ENCODE data around the gene NHP2. TPM values are rescaled to one million over a fixed set of nuclear protein-coding genes. Genes with fewer than 3 reads are reported as not detected.

NHP2 gene
- total and polyA plus RNA-seq, 4 donors, result 64.7 to 199 (median 132) TPM

DNA sequence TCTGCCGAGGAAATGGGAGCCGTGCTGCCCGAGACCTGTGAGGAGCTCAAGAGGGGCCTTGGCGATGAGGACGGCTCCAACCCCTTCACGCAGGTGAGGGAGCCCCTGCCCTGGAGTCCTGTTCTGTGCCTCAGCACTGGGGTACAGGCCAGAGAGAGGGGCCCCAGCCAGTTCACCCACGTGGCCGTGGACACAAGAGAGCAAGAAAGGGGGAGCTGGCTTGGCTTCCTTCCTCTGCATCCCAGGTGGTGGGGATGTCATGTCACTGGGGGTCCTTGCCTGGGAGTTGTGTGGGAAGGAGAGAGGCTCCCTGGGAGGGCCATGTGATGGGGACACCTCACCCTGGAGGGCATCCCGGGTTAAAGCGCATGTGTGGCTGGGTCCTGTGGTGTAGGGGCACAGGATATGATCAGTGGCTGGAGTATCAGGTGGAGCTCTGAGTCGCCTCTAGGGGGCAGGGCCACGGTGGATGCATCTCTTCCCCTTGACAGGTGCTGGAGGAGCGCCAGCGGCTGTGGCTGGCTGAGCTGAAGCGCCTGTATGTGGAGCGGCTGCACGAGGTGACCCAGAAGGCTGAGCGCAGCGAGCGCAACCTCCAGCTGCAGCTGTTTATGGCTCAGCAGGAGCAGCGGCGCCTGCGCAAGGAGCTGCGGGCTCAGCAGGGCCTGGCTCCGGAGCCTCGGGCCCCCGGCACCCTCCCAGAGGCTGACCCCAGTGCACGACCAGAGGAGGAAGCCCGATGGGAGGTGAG lies 32.9 kb downstream of the NHP2 start:
- Histone ChIP-seq H3K4me3 (no peak overlapping the region), H3K9me3 (ENCODE audit: control insufficient read depth in 4 of 4, insufficient read depth in 3 of 4, low read length in 3 of 4) (no peaks in the 10 kb centered on the region), H3K4me1 (ENCODE audit: control insufficient read depth in 5 of 5, insufficient read depth in 5 of 5, low read length in 5 of 5) (peaks cover 0 to 38% (median 18%) of the 10 kb centered on the region in 5 donors), H3K36me3 (ENCODE audit: control insufficient read depth in 4 of 4, insufficient read depth in 4 of 4, low read length in 4 of 4) (peaks cover 0 to 5% (median 0%) of the 10 kb centered on the region in 4 donors), H3K27me3 (ENCODE audit: control insufficient read depth in 3 of 3, insufficient read depth in 3 of 3, low read length in 2 of 3) (peaks cover 0 to 18% (median 17%) of the 10 kb centered on the region in 3 donors), H3K9ac (ENCODE audit: insufficient read depth in 1 of 2, low read length in 2 of 2) (no peak overlapping the region), H3K27ac (ENCODE audit: low read depth in 1 of 2, low read length in 1 of 2) (peak overlapping the region in 1 of 2 donors; percentile 23)
- DNase-seq (peak; percentile 75 to 88 (median 84)), ATAC-seq (ENCODE audit: insufficient read depth, low FRiP score) (peak; percentile 32)
- TF ChIP-seq, protein P1, sequence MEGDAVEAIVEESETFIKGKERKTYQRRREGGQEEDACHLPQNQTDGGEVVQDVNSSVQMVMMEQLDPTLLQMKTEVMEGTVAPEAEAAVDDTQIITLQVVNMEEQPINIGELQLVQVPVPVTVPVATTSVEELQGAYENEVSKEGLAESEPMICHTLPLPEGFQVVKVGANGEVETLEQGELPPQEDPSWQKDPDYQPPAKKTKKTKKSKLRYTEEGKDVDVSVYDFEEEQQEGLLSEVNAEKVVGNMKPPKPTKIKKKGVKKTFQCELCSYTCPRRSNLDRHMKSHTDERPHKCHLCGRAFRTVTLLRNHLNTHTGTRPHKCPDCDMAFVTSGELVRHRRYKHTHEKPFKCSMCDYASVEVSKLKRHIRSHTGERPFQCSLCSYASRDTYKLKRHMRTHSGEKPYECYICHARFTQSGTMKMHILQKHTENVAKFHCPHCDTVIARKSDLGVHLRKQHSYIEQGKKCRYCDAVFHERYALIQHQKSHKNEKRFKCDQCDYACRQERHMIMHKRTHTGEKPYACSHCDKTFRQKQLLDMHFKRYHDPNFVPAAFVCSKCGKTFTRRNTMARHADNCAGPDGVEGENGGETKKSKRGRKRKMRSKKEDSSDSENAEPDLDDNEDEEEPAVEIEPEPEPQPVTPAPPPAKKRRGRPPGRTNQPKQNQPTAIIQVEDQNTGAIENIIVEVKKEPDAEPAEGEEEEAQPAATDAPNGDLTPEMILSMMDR (IDR thresholded peaks at IDR 0.05; ENCODE audit: control extremely low read depth, extremely low read depth), result peak; percentile 12
- WGBS, 2 donors, result 30 to 41% methylated on average over 28 to 29 of the region's 29 CpGs

DNA sequence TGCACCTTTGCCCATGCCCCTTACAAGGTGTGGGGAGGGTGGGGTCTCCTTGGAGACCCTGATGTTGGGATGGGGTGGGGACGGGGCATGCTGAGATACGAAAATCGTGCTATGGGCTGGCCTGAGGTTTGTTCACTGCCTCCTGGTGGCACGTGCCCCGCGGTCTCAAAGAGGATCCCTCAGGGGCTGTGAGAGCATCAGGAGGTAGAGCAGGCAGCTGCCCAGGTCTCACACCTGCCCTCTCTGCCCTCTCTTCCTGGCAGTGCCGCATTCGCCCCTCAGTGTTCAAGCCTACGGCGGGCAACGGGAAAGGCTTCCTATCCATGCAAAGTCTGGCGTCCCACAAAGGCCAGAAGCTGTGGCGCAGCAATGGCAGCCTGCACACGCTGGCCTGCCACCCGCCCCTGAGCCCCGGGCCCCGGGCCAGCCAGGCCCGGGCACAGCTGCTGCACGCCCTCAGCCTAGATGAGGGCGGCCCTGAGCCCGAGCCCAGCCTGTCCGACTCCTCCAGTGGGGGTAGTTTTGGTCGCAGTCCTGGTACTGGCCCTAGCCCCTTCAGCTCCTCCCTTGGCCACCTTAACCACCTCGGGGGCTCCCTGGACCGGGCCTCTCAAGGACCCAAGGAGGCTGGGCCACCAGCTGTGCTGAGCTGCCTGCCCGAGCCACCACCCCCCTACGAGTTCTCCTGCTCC lies 33.6 kb downstream of the NHP2 start:
- H3K4me3 ChIP-seq, result no peak overlapping the region
- no peak for DNase-seq
- peaks cover 0 to 36% (median 22%) of the 10 kb centered on the region in 5 donors for H3K4me1 ChIP-seq (ENCODE audit: control insufficient read depth in 5 of 5, insufficient read depth in 5 of 5, low read length in 5 of 5)
- ATAC-seq (ENCODE audit: insufficient read depth, low FRiP score), result no peak
- WGBS, 2 donors, result 87 to 90% methylated on average over 27 of the region's 27 CpGs
- no peak overlapping the region for H3K27ac ChIP-seq (ENCODE audit: low read depth in 1 of 2, low read length in 1 of 2)
- no peak overlapping the region for H3K9ac ChIP-seq (ENCODE audit: insufficient read depth in 1 of 2, low read length in 2 of 2)
- no peaks in the 10 kb centered on the region for H3K9me3 ChIP-seq (ENCODE audit: control insufficient read depth in 4 of 4, insufficient read depth in 3 of 4, low read length in 3 of 4)
- TF ChIP-seq, protein P1 (IDR thresholded peaks at IDR 0.05; ENCODE audit: control extremely low read depth, extremely low read depth), result no peak
- H3K36me3 ChIP-seq (ENCODE audit: control insufficient read depth in 4 of 4, insufficient read depth in 4 of 4, low read length in 4 of 4), result peaks cover 0 to 5% (median 0%) of the 10 kb centered on the region in 4 donors
- peaks cover 0 to 25% (median 24%) of the 10 kb centered on the region in 3 donors for H3K27me3 ChIP-seq (ENCODE audit: control insufficient read depth in 3 of 3, insufficient read depth in 3 of 3, low read length in 2 of 3)

DNA sequence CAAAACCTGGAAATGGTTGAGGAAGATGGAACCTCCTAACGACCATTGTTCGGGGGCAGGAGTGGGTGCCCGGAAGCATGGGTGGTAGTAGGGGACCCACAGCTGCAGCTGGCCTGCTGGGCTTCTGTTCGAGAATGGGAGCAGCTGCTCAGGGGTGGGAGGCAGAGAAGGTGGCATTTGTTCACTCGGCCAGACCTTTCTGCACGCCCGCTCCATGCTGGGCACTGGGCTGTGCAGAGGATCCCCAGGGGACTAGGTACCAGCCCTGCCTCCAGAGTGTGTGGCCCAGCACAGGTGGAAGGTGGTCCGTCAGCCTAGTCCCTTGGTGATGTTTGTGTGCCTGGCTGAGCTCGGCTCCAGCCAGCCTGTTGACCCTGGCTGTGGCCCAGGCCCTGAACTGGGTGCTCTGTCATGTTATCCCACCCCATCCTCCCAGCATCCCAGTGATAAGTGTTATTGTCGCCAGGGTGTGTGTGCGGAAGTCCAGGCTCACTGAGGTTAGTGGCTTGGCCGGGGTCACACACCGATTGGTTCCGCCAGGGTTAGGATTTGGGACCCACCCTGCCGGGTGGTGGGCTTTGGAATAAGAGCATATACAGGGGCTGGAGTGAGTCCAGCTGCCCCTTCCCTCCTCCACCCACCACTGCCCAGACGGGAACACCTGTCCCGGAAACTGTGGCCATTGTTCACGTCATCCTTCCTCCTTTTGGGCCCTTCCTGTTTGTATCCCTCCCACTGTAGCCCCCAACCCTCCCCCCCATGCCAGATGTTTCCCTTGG lies 35.6 kb downstream of the NHP2 start:
- Histone ChIP-seq H3K4me3 (no peak overlapping the region), H3K9ac (ENCODE audit: insufficient read depth in 1 of 2, low read length in 2 of 2) (no peak overlapping the region), H3K9me3 (ENCODE audit: control insufficient read depth in 4 of 4, insufficient read depth in 3 of 4, low read length in 3 of 4) (no peaks in the 10 kb centered on the region), H3K36me3 (ENCODE audit: control insufficient read depth in 4 of 4, insufficient read depth in 4 of 4, low read length in 4 of 4) (peaks cover 0 to 4% (median 0%) of the 10 kb centered on the region in 4 donors), H3K27ac (ENCODE audit: low read depth in 1 of 2, low read length in 1 of 2) (peak overlapping the region; percentile 21 to 66), H3K27me3 (ENCODE audit: control insufficient read depth in 3 of 3, insufficient read depth in 3 of 3, low read length in 2 of 3) (peaks cover 0 to 35% (median 32%) of the 10 kb centered on the region in 3 donors), H3K4me1 (ENCODE audit: control insufficient read depth in 5 of 5, insufficient read depth in 5 of 5, low read length in 5 of 5) (peaks cover 0 to 26% (median 12%) of the 10 kb centered on the region in 5 donors)
- TF ChIP-seq, protein P1 (IDR thresholded peaks at IDR 0.05; ENCODE audit: control extremely low read depth, extremely low read depth), result no peak
- WGBS, 2 donors, result 58 to 62% methylated on average over 18 of the region's 18 CpGs
- DNase-seq (peak; percentile 38 to 68 (median 40)), ATAC-seq (ENCODE audit: insufficient read depth, low FRiP score) (no peak)
